Astrocyte (in vitro differentiated cells and primary cell): ENCODE measurements around the gene SRBD1.

Experiments used
- CTCF ChIP-seq: IDR thresholded peaks from 2 replicates; pipeline ENCODE4 v1.5.1; 2011; ENCODE audit warnings: low read depth, mild to moderate bottlenecking, inconsistent platforms, low read length, moderate library complexity; ENCODE audit not compliant: insufficient read depth
- EZH2 ChIP-seq: IDR thresholded peaks from 2 replicates; pipeline ENCODE4 v1.6.1; 2012; ENCODE audit warnings: mild to moderate bottlenecking, low read length, inconsistent platforms; ENCODE audit not compliant: insufficient read depth

- TF ChIP-seq EZH2 (no peak), CTCF (no peak)
These were observed 258.6 kb downstream of the SRBD1 start for GRCh38 chr2:45352506-45352905.
